ENCODE data around the gene PEX5L. TPM values are rescaled to one million over a fixed set of nuclear protein-coding genes. Genes with fewer than 3 reads are reported as not detected.
"Not testable (repeated sequence)": the region's sequence is repeated elsewhere in the genome, so short reads cannot be mapped to it uniquely, and the experiment has no call there.

PEX5L gene, protein sequence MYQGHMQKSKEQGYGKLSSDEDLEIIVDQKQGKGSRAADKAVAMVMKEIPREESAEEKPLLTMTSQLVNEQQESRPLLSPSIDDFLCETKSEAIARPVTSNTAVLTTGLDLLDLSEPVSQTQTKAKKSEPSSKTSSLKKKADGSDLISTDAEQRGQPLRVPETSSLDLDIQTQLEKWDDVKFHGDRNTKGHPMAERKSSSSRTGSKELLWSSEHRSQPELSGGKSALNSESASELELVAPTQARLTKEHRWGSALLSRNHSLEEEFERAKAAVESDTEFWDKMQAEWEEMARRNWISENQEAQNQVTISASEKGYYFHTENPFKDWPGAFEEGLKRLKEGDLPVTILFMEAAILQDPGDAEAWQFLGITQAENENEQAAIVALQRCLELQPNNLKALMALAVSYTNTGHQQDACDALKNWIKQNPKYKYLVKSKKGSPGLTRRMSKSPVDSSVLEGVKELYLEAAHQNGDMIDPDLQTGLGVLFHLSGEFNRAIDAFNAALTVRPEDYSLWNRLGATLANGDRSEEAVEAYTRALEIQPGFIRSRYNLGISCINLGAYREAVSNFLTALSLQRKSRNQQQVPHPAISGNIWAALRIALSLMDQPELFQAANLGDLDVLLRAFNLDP
- not detected for total RNA-seq

DNA sequence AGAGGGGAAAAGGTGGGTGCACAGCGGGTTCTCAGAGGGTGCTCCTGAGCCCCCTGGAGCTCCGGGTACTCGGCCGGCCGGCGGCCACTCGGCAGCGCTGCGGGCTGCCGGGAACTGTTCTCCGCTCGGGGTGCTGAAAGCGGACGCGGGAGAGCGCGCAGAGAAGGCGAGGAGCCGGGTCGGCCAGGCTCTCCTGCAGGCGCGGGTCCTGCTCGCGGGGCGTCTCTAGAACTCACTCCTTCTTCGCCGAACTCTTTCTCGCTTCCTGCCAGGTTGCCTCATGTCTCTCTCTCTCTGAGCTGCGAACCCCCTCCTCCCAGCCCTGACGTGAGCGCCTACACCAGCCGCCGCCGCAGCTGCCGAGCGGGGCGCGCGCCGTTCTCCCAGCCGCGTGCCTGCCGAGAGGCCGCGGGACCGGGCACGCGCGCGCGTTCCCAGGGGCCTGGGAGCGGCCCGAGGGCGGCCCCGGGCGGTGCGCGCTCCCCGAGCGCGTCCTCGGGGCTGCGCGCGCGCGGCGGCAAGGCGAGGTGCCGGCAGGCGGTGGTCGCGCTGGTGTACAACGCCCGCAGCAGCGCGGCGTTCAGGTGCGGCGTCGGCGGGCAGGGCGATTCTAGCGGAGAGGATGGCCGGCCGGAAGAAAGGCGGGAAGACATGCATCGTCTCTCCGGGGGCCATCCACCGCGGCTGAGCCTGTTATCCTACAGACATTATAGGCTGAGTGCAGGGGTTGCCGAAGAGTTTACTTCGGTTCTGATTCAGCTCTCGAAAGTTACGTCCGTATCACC, at the start of gene PEX5L:
TSS of gene PEX5L (minus strand) at position 267 of the 785 bp plus-strand sequence. CDS start 338 bp downstream, outside the sequence.
- POLR2A ChIA-PET = no interaction called here
- CTCF ChIA-PET = no interaction called here

DNA sequence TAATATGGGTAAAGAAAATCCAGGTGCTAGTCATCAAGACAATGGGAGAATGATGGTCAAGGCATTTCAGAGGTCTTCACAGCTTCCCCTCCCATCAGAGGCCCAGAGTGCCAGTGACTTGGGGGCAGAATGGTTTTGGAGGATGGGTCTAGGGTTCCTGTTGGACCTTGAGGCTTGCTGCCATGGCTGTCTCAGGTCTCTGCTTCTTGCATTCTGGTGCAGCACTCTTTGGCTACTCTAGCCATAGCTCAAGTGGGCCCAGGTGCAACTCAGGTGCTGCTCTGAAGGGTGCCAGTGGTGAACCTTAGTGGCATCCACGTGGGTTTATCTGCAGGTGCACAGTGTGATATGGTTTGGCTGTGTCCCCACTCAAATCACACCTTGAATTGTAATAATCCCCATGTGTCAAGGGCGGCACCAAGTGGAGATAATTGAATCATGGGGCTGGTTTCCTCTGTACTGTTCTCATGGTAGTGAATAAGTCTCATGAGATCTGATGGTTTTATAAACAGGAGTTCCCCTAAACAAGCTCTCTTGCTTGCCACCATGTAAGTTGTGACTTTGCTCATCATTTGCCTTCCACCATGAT, 48.5 kb upstream of the PEX5L start:
- ChIA-PET POLR2A (no interaction called here), CTCF (no interaction called here)

DNA sequence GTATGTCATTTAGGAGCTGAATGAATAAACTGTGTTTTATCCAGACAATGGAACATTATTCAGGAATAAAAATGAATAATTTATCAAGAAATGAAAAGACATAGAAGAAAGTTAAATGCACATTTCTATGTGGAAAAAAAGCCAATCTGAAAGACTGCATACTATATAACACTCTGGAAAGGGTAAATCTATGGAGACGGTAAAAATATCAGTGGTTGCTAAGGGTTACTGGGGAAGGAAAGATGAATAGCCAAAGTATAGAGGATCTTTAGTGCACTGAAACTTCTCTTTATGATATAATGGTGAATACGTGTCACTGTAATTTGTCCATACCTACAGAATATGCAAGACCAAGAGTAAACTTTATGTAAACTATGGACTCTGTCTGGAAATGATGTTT, 46.0 kb upstream of the PEX5L start:
- CTCF ChIA-PET = no interaction called here
- POLR2A ChIA-PET = no interaction called here

DNA sequence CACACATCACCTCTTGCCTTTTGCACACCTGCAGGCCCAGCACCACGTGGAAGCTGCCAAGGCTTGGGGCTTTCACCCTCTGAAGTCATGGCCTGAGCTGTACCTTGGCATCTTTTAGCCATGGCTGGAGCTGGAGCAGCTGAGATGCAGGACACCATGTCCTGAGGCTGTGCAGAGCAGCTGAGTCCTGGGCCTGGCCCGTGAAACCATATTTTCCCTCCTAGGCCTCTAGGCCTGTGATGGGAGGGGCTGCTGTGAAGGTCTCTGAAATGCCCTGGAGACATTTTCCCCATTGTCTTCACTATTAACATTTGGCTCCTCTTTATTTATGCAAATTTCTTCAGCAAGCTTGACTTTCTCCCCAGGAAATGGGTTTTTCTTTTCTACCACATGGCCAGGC, 41.9 kb upstream of the PEX5L start:
- CTCF ChIA-PET = no interaction called here

DNA sequence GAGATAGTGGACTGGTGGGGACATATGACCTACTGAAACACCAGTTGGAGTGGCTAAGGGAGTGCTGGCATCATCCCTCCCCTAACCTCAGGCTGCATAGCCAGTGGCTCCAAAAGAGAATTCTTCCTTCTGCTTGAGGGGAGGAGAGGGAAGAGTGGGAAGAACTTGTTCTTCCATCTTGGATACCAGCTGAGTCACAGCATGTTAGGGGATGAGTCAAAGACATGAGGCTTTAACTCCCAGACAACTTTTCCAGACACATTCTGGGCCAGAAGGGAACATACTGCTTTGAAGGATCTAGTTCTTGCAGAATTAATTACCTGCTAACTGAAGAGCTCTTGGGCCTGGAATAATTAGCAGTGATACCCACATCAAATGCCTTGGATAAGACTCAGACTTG, 36.8 kb upstream of the PEX5L start:
- POLR2A ChIA-PET = no interaction called here
- CTCF ChIA-PET = no interaction called here

More for the DNA sequence above, 41.9 kb upstream of the PEX5L start:
- POLR2A ChIA-PET = no interaction called here

DNA sequence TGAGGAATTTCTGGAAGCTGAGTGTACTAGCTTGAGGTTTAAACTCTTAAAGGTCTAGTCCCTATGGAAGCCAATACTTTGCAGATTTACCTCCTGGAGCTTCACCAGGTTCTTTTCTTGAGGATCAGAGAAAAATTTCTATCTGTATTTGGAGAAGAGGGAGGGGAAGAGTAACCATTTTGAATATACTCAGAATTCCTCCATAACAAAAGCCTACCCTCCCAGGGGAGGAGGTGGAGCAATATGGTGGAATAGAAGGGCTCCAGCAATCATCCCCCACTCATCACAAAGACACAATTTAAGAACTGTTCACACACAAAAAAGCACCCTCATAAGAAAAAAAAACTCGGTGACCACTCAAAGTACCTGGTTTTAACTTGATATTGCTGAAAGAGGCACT, 36.0 kb upstream of the PEX5L start:
- ChIA-PET CTCF (no interaction called here), POLR2A (no interaction called here)

DNA sequence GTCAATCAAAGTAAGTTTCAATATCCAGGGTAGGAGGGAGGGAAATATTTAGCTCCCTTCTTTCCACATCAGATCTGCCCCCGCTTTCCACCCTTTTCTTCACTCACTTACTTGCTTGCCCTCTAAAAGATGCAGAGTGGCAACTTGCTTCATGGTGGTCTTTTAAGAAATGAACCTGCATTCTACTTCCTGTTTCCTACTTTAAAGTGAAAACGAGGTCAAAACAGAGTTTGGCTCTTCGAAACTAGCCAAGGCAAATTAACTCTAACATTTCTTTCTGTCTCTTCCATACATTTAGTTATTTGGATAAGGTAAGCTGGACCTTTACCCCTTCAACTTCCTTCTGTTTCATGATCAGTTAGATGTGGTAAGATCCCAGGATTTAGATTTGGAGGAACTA, 34.2 kb upstream of the PEX5L start:
- ChIA-PET POLR2A (no interaction called here), CTCF (no interaction called here)

DNA sequence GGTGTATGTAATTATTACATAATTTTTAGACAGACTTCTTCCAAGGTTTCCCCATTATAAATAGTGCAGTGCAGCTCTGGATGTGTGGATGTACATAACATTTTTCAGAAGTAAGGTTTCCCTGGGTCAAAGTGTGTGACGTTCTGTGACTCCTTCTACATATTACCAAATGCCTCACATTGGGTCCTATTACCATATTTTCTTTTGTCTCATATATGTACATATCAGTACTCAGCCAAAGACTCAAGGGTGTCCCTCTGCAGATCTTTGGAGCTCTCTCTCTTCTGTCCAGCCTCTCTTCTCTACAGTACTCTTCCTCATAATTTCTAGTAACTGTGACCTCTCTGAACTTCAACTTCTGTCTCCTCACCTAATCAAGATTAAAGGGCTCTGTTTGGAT, 31.3 kb upstream of the PEX5L start:
- ChIA-PET POLR2A (no interaction called here), CTCF (no interaction called here)

DNA sequence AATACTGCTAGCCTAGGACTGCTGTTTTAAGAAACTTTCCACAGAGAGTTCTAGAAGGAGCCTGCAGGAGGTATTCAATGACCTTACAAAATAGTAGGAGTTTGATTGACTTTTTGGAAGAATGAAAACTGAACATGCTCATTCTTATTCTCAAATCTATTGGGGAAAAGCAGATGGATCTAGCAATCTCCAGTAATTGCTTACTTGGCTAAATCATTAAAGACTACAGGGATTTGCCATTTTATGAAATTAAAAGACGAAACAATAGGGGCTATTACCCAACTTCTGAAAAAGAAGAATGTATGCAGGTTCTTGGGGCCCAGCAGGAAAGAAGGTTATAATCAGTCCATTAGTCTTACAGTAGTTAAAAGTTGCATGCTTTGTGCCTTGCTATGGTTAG, 29.9 kb upstream of the PEX5L start:
- ChIA-PET CTCF (no interaction called here), POLR2A (no interaction called here)

DNA sequence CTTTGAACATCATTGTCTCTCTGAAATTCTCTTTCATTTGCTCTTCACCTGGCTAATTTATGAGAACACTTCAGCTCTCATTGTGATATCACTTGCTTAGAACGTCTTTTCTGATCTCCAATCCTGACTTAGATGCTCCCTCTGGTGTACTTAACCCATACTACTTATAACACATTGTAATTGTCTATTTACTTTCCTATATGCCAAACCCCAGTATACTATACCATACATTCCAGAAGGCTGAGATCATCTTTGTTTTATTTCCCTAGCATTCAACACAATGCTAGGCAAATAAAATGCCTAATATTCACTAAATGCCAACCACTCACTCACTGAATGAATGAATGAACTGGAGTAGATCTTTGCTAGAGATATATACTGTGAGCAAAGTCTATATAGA, 27.0 kb upstream of the PEX5L start:
- ChIA-PET CTCF (no interaction called here), POLR2A (no interaction called here)

DNA sequence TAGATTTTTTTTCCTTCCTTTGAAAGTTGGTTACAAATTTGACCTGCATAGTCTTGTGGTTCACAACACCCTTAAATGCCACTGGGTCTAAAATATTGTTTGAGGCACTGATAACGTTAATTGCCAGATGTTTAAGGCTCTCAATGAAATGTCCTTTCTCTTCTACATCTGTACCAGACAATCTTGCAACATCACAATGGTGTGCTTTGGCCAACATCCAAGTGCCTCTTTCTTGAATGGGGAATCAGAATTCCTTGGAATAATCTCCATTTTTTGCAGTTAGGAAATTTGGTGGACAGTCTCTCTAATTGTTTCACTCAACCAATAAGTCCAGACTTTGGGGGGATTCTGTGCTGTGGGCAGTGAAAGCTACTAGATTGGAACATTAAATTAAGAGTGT, 26.0 kb upstream of the PEX5L start:
- ChIA-PET CTCF (no interaction called here), POLR2A (interaction anchor here (0.7 kb wide), 1 partner anchor 130 kb away, joined by 5 read pairs; no protein-coding TSS in a partner anchor)

DNA sequence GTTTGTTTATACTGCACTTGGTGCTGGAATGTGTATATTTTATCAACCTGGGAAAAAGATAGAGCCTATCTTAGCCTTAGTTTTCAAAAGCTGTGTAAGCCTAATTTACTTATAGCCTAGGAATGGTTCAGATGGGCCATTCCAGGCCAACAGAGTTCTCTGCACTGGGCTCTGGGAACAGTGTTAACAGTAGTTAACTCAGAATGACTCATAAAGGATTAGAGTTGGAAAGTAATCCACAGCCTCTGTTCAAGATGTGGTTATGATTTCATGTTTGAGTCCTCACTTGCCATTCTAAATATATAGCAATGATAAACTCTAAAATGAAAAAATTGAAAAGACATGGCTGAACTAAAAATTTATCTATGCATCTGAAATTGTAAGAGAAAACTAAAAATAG, 22.6 kb upstream of the PEX5L start:
- CTCF ChIA-PET = no interaction called here
- POLR2A ChIA-PET = no interaction called here

DNA sequence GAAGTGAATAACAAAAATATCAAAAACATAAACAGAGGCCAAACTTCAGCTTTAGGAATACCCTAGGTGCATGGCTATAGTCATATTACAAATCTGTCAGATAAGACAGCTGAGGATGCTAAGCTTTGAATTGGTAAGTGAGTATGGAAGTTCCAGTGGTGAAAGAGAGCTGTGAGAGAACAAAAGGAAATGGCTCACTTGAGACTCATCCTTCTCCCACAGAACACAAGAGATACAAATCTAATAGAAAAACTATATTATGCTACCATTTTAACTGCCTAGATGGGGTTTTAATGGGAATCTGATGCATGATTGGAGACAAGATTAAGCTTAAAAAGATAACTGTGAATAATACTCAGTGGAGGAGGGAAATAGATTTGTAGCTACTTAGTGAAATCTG, 21.5 kb upstream of the PEX5L start:
- CTCF ChIA-PET = no interaction called here
- POLR2A ChIA-PET = no interaction called here

DNA sequence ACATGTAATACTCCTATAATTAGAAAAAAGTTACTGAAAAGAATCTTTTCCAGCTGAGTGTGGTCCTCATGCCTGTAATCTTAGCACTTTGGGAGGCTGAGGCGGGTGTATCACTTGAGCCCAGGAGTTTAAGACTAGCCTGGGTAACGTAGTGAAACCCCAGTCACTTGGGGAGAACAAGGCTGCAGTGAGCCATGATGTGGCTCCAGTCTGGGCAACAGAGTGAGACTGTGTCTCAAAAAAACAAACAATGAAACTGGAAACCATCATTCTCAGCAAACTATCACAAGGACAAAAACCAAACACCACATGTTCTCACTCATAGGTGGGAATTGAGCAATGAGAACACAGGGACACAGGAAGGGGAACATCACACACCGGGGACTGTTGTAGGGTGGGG, 18.9 kb upstream of the PEX5L start:
- CTCF ChIA-PET, POLR2A ChIA-PET: not testable (repeated sequence)

DNA sequence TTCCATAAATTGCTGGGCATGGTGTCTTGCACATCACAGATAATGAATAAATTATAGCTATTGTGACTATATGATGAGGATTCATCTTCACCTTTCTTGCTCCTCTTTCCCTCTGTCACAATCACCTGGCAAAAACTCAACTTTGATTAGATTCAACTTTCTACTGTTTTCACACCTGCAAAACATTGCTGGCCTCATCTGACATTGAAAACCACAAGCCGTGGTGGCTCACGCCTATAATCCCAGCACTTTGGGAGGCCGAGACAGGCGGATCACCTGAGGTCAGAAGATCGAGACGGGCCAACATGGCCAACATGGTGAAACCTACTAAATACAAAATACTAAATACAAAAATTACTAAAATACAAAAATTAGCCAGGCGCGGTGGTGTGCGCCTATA, 12.7 kb upstream of the PEX5L start:
- ChIA-PET POLR2A (no interaction called here), CTCF (no interaction called here)

DNA sequence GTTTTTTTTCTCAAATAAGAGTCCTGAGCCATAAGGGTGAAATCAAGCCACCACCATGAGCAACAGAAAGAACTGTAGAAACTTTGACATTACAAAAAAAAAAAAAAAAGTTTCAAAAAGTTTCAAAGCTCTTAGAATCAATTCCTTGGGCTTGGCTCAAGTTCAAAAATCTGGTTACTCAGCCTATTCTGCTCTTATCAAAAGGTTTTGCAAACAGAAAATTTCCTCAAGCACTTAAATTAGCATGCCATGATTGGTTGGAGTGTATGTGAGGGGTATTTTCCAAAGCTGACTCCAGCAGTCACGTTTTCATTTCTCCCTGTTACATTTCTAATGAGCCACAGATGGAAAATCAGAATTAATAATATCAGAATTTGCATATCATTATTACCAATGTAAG, 12.1 kb upstream of the PEX5L start:
- ChIA-PET POLR2A (no interaction called here), CTCF (no interaction called here)

DNA sequence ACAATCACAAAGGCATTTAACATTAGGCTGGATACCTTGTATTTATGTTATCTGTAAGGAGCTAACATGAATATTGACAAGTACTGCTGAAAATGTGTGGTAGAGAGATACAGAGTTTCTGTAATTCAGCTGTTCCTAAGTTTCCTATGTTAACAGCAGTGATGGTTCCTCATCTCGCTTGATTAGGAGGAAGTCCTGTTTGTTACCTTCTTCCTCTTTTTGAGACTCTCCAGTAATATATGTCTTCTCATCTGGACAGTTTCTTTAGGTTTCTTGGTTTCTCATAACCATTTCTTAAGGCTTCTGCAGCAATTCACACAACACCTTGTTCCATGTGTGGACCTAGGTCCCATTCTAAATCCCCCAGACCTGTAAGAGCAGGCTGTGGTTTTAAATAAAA, 11.4 kb upstream of the PEX5L start:
- POLR2A ChIA-PET = no interaction called here
- CTCF ChIA-PET = no interaction called here

DNA sequence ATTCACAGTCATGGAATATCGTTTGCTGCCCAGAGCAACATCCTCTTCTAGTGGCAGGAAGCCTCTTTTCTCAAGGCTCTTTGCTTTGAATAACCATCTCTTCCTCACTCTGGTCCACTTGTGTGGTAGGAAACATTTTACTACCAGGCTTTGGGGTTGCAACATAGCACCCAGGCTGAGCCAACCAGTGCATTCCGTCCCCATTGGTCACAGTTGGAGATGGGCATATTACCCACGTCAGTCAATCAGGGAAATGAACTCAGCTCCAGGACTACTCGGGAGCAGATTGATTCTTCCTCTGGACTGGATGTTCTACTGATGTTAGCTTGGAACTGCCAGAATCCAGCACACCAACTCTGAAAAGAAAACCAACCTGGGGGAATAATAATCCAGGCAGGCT, 4.2 kb upstream of the PEX5L start:
- POLR2A ChIA-PET = no interaction called here
- CTCF ChIA-PET = no interaction called here

DNA sequence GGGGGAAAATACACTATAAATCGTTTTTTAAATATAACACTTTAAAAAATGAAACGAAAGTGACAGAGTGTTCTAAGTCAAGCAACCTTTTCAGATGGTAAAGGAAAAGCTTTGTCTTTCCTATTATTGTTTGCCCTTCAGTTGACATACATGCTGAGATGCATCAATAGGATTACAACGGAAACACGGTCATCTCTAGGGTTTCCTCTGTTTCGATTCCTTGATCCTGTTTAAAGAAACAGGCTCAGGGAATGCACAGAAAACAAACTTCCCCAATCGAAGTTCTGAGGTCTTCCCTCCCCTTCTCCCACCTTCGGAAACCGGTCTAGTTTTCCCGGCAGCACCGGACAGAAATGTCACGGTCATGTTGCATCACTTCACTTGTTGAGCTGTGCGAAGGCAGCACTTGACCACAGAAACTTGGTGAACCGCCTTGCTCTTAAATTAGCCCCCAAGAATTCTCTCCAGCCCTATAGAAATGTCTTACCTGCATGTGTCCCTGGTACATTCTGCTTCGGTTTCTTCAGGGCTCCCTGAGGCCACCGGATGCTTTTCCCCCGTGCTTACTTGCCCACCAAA, 556 bp downstream of the PEX5L start:
- ChIA-PET POLR2A (no interaction called here), CTCF (no interaction called here)

DNA sequence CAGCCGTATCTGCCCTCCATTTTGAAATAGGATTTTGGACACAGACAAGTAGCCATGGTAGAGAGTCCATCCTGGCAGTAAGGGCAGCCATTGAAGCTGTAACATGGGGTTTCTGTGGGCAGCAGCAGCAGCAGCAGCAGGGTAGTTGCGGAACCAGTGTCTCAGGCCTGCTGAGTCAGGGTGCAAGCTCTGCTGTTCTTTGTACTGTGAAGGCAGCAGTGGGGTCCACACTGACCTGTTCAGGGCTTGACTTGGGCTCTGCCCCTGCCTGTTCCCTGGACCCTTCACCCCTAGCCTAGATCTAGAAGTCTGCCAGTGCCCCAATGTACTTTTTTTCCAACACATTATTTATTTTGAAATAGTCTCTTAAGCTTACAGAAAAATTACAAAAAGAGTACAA, 9.7 kb downstream of the PEX5L start:
- POLR2A ChIA-PET = no interaction called here

DNA sequence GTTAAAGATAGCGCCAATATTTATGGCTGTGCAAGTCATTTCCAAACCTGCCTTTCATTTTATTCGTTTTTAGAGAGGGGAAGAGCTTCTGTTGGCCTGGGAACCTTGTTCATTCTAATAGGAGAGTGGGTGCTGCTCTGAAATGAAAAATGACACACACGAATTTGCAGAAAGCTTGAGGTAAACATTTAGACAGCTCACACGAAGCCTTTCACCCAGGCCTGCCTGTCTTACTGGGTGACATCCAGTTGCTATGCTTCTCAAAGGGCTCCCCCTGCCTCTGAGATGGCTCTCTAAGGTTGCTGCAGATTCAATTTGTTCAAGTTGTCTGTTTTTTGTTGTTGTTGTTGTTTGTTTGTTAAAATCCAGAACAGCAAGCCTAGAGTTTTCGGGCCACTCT, 18.2 kb downstream of the PEX5L start:
- CTCF ChIA-PET = no interaction called here

More for the DNA sequence above, 9.7 kb downstream of the PEX5L start:
- CTCF ChIA-PET = no interaction called here

More for the DNA sequence above, 18.2 kb downstream of the PEX5L start:
- POLR2A ChIA-PET = no interaction called here

Measured in activated CD8-positive, alpha-beta memory T cell treated with anti-CD3 and anti-CD28 coated beads for 36 hours (primary cell).